ENCODE data around the gene IL11.

Gene IL11

DNA sequence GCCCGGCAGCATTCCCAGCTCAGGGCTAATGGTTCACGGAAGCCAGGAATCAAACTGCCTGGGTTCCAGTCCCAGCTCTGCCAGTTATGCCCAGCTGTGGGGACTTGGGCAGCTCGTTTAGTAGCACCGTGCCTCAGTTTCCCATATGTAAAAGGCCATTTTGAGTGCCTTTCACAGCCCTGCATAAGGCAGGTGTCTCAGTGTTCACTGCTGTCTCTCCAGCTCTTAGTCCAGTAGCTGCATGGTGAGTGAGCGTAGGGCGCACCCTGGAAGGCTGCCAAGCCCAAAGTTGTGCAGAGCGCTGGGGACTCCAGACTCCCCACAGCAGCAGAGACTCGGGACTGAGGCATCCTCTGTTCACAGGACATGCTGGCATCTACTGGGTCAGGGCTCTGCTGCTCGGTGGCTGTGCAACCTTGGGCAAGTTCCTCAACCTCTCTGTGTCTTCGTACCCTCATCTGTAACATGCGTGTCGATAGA lies 21.0 kb upstream of the IL11 start:
- DNase-seq: no peak

DNA sequence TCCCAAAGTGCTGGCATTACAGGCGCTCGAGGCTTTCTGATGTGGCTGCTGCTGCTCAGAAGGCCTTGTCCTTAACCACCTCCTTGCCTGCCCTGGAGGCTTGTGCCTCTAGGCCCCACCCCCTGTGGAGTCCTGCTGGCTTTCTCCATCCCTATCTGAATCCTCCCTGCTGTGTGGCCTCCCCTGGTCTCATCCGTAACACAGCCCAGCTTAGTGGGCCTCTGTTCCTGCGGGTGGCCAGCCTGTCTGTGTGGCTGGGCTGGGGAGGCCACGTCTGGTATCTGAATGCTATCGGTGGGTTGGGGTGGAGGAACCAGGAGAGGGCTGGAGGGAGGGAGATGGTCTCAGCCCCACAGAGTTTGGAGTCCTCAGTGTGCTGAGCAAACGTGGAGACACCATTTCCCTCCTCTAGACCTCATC lies 20.2 kb upstream of the IL11 start:
- DNase-seq: no peak

DNA sequence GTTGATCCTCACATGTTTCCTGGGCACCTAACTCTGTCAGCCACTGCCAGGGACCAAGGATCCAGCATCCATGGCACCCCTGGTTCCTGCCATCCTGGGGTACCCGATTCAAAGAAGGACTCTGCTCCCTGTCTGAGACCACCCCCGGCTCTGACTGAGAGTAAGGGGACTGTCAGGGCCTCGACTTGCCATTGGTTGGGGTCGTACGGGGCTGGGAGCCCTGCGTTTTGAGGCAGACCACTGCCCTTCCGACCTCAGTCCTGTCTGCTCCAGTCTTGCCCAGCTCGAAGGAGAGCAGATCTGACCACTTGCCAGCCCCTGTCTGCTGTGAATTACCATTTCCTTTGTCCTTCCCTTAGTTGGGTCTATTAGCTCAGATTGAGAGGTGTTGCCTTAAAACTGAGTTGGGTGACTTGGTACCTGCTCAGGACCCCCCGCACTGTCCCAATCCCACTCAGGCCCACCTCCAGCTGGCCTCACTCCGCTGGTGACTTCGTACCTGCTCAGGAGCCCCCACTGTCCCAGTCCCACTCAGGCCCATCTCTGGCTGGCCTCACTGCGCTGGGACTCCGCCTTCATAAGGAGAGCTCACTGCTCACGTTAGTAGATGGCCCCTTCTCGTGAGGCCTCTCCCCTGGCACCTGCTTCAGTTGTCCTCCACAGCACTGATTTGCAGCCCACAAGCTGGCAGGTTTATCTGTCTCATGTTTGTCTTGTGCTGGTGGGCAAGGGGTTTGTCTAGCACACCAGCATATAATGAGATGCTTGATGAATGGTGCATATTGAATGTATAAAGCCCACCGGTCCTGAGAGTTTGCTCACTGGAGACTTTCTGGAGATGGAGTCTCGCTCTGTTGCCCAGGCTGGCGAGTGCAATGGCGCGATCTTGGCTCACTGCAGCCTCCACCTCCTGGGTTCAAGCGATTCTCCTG lies 19.4 kb upstream of the IL11 start:
- DNase-seq: no peak

DNA sequence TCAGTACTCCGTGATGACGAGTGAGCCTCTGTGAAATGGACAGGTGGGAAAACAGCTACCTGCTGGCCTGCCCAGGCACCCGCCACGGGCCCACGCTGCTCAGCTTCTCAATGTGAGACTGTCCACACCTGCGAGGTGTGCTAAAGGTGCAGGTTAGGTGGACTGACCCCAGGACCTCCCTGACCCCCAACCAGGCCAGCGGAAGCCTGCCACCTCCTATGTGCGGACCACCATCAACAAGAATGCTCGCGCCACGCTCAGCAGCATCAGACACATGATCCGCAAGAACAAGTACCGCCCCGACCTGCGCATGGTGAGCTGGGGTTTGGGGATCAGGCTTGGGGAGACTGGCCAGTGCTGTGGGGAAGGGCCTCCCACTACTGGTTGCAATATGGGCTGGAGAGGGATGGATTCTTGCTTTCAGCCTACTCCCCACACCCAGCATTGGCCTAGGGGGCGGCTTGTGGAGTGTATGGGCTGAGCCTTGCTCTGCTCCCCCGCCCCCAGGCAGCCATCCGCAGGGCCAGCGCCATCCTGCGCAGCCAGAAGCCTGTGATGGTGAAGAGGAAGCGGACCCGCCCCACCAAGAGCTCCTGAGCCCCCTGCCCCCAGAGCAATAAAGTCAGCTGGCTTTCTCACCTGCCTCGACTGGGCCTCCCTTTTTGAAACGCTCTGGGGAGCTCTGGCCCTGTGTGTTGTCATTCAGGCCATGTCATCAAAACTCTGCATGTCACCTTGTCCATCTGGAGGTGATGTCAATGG lies 17.7 kb upstream of the IL11 start:
- DNase-seq: no peak

DNA sequence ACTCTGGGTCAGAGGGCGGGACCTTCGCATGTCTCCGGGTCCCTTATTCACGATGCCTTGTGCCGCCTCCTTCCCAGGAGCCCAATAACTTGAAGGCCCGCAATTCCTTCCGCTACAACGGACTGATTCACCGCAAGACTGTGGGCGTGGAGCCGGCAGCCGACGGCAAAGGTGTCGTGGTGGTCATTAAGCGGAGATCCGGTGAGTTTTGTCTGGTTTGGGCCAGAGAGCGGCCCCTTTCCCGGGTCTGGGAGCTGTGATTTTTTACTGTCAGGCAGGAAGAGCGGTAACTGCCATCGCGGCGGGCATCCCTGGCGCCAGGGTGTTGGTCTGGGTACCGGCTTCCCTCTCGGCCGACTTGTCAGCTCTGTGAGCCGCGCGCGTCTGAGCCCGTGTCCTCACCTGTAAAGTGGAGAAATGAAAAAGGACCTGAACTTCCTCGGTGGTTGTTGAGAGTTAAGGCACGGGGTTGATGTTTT lies 16.3 kb upstream of the IL11 start:
- DNase-seq: no peak

DNA sequence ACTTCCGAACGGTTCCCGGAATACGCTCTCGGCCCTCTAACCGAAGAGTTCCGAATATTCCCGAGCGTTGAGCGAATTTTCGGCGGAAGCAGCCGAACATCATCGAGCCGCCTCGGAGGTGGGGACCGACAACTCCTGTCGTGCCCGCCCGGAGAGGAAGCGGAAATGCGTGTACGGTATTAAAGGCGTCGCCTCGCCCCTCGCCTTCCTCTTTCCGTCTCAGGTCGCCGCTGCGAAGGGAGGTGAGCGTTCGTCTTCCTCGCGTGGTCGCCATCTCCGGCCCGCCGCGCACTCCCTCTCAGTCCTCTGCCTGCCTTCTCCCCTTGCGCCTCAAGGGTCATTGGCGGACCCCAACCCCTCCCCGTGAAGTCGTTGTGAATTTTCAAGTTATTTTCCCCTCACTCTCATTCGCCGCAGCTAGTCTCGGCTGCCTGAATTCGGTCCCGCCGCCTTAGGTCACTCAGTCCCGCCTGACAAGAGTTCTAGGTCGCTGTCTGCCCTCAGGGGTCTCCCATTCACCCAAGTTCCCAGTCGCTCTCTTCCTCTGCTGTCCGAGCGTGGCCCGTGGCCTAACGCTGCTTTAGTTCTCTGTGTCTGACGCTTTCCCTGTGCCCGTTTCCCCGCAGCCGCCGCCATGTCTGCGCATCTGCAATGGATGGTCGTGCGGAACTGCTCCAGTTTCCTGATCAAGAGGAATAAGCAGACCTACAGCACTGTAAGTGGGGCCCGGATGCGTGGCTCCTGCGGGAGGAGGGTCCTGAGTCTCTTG lies 15.6 kb upstream of the IL11 start, which contains the start of gene RPL28:
Gene RPL28 (plus strand): TSS at position 209 of the 769 bp plus-strand sequence. CDS start 426 bp downstream, at position 635.
- peak; percentile 99 to 100 for DNase-seq

DNA sequence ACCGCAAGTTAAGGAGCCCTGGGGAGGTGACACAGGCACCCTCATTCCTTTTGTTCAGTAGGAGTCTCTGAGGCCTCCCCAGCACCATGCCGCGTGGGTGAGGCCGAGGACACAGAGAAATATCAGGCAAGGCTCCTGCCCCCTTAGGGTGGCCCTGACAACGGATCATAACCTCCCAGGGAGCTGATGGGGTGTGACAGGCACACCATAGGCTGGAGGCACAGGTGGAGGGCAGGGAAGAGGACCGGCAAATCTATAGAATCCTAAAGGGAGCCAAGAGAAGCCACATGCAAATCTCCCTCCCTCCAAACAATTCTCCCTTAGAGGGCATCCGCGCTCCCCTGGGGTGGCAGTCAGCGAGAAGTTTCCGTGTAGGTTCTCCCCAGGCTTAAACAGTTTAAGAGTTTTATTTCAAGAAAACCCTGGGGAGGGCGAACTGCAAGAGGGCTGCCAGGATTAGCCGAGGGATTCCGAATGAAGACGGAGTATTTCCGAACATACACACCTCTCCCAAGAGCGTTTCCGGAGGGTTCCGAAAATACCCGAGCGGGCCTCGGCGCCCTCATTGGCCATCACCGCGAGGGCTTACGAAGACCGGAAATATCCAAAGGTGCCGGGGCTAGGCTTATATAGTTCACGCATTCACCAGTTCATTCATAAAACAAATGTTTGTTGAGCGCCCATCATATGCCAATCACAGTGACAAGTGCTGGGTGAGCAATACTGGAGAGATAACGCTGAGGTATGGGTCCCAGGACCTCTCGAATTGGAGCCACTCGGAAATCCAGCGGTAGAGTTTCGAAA lies 14.9 kb upstream of the IL11 start:
- DNase-seq: peak; percentile 97 to 98

DNA sequence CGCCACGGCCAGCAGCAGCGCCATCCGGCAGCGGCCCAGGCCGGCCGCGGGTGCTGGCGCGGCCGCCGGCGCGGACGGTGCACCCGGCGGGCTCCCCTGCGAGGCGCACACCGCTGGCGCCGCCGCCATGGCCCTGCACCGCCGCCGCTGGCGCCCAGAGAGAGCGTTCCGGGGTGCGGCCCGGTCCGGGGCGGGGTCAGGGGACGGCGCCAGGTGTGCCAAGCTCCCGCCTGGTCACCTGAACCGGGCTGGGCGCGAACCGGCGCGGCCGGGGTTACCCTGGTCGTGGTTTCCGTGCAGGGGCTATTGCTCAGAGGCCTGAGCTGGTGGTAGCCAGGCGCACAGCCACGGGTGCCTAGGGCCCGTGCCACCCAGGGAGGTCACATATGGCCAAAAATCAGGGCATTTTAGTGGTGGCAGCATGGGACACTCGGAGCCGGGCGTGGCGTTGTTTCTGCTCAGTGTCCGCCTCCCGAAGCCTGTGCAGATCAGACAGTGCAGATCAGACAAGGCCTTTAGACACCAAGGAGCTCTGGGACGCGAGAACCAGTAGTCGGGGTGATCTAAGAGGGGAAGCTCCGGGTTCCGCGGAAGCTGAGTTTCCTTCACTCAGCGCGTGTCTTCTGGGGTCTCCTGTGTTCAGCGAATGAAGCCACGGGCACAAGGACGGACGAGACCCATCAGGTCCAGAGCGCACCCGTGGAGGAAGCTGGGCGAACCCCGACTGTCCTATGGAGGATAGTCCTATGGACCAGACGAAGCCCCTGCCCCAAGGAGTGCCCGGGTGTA lies 14.1 kb upstream of the IL11 start, which contains the start of gene TMEM238:
Gene TMEM238 (minus strand): TSS at position 162 of the 789 bp plus-strand sequence. CDS start 33 bp downstream, at position 129.
- peak; percentile 29 to 42 for DNase-seq

DNA sequence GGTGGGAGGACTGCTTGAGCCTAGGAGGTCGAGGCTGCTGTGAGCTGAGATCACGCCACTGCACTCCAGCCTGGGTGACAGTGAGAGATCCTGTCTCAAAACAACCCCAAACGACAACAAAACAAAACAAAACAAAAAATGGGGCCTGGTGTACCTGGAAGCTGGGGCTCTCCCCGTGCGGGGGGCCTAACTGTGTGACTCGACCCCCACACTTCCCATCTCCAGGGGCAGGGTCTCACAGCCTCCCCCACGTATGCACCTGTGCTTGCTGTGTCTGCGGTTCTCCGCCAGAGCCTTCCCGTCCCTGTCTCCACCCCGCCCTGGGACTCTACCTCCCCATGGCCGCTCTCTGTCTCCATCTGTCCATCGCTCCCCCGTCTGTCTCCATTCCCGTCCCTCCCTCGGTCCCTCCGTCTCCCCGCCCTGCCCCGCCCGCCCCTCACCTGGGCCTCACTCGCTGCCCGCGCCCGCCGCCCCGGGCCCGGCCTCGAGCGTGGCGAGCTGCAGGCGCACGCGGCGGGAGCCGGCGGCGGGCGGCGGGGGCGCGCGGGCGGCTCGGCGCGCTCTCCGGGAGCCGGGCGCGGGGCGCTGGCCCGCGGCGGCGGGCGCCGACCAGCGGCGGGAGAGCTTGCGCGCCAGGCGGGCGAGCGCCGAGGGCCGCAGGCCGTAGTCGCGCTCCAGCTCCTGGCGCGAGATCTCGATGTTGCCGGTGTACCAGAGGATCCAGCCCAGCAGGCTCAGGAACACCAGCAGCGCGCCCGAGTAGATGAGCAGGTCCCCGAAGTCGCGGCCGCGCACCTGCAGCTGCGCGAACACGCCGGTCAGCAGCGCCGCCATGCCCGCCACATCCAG lies 13.2 kb upstream of the IL11 start:
- peak; percentile 43 to 68 for DNase-seq

DNA sequence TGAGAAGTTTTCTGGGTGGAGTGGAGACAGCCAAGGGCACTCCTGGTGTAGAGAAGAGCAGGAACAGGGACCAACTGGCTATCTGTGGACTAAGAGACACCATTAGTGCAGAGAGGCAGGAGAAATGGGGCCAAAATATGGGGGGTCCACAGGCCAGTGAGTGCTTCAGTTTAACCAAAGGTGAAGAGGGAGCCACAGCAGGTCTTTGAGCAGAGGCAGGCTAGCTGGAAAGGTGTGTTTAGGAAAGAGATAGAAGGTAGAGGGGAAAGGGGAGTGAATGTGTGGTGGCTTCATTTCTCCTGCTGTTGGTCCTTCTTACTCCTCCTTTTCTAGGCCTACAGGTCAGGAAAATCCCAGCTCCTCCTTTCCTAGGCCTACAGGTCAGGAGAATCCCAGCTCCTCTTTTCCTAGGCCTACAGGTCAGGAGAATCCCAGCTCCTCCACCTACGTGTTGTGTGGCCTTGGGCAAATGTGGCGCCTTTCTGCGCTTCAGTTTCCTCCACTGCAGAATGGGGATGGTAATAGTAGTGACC lies 12.3 kb upstream of the IL11 start:
- DNase-seq: no peak

DNA sequence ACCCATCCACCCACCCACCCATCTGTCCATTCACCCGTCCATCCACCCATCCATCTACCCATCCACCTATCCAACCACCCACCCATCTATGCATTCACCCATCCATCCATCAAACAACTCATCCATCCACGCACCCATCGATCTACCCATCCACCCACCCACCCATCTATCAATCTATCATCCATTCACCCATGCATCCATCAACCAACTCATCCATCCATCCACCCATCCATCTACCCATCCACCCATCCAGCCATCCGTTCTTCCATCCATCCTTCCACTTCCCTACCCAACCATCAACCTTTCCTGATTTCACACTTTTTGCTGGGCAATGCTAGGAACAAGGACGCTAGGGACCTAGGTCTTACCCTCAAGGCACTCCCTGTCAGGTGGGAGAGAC lies 11.8 kb upstream of the IL11 start:
- no peak for DNase-seq

DNA sequence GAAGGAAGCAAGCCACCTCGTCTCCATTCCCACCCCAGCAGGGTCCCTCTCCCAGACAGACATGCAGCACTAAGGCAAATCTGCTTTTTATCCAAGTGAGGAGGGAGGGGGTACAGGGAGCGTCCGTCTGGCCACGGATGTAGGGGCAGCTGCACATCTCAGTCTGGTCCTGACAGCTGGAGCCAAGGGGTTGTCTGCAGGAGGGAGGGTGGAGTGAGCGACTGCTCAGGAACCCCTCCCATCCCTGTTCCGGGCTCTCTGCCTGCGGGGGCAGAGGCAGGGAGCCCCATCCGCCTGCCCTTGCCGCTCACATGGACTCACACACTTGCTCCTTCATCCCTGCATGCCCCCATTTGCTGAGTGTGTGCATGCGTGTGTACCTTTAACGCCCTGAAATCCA lies 8.9 kb upstream of the IL11 start:
- no peak for DNase-seq

DNA sequence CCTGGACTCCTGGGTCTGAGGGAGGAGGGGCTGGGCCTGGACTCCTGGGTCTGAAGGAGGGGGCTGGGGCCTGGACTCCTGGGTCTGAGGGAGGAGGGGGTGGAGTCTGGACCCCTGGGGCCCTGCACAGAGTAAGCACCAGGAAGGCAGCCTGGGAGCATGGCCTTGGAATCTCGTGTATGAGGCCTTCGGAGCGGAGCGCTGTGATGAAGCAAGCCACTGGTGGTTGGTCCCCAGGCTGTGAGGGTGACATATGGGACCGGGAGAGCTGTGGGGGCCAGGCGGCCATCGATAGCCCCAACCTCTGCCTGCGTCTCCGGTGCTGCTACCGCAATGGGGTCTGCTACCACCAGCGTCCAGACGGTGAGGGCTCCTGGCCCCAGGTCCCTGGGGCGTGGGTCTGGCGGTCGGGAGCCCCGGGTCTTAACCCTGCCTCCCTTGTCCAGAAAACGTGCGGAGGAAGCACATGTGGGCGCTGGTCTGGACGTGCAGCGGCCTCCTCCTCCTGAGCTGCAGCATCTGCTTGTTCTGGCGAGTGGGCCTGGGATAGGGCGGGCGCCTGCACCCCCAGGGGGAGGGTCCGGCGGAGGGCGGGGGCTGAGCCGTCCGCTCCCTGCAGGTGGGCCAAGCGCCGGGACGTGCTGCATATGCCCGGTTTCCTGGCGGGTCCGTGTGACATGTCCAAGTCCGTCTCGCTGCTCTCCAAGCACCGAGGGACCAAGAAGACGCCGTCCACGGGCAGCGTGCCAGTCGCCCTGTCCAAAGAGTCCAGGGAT lies 7.3 kb upstream of the IL11 start:
- no peak for DNase-seq

DNA sequence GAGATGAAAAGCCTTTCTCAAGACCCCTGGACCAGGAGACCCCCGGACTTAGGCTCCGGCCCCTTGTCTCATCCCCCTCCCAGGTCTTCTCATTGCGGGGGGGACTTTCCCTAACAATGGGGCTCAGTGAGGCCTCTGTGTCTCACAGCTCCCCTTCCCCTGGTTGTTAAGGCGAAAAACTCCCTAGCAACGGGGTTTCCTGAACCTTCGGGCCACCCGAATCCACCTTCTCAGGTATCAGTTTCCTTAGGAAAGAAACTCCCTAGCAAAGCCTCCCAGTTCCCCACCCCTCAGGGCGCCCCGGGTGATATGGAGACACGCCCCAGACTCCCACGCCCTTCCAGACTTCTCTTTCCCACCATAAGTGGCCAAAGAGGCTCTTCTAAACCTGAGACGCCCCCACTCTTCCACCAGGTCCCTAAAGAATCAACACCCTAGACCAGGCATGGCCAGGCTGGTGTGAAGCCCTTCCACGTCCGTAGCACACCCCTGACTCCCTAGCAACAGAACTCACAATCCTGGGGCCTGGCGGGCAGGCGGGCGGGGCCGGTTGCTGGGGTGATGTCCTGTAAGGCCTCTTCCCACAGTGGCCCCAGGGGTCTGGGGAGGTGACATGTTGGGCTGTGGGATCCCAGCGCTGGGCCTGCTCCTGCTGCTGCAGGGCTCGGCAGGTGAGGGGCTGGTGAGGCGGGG lies 6.1 kb upstream of the IL11 start, which contains the start of gene TMEM190:
Gene TMEM190 (plus strand): TSS at position 586 of the 693 bp plus-strand sequence. CDS start 28 bp downstream, at position 614.
- DNase-seq: no peak

DNA sequence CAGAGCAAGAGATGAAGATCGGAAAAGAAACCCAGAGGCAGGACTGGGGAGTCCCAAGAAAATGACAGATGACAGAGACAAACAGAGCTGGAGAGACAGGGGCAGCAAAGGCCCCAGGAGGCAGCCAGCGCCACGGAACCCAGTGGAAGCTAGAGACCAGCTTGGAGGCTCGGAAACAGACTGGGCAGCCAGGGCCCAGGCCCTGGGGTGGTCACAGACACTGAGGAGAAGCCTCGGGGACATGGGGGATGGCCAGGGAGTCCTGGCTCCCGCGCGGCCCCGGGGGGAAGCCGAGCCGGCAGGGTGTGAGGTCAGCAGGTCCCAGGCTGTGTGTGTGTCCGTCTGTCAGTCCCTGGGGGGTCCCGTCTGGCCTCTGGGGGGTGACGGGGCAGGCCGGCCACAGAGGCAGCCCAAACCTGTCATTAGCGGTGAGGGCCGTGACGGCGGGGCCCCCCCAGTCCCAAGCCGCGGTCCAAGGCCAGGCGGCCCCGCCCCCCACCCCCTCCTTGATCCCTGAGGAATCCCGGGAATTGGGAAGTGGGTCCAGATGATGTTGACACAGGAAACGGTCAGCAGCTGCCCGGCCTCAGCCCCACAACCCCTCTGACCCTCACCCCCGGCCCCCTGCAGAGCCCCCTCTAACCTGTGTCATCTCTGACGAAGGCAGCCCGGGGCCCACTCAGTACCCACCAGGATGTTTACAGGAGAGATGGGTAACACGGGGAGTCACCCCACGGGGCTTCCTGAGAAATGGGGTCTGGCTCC lies 3.9 kb upstream of the IL11 start:
- DNase-seq: no peak

DNA sequence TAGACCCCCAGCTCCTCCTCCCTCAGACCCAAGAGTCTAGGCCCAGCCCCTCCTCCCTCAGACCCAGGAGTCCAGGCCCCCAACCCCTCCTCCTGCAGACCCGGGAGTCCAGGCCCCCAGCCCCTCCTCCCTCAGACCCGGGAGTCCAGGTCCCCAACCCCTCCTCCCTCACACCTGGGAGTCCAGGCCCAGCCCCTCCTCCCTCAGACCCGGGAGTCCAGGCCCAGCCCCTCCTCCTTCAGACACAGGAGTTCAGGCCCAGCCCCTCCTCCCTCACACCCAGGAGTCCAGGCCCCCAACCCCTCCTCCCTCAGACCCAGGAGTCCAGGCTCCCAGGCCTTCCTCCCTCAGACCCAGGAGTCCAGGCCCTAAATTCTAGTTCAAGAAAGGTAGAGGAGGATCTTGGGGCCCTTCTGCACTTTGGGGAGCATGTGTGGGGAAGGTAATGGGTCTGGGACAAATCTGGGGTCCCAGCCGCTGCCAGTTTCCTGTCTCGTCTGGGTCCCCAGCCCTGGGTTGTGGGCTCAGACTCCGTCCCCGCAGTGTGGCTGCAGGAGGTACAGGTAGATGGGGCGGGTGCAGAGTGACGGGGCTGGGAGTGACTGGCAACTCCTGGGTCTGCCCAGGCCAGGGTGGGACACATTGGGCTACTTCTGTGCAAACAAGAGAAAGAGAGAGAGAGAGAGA lies 3.2 kb upstream of the IL11 start:
- no peak for DNase-seq
